ENCODE measurements around the gene EXO1.
"Not testable (repeated sequence)": the region's sequence is repeated elsewhere in the genome, so short reads cannot be mapped to it uniquely, and the experiment has no call there.

Gene EXO1

DNA sequence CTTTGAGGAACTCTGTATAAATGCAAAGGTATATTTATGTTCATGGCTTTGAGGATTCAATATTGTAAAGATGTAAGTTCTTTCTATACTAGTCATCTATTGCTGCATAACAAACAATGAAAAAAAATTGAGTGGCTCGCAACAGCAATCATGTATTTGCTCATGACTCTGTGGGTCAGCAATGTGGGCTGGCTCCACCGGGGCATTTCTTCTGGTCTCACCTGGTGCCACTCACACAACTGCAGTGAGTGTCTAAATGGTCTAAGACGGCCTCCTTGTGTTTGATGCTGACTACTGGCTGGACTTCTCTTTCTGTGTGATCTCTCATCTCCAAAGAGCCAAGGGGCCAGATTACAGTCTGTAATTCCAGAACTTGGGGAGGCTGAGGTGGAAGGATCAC is 45.1 kb upstream of the EXO1 start:
- no peak overlapping the region for H3K4me3 ChIP-seq (ENCODE audit: insufficient read depth, low read length, poor library complexity, severe bottlenecking)
- H3K27ac ChIP-seq (ENCODE audit: low read depth, low read length): no peak overlapping the region
- no peaks in the 10 kb centered on the region for H3K9me2 ChIP-seq (replicated peaks; ENCODE audit: insufficient read depth, low read length)
- H3K9ac ChIP-seq (ENCODE audit: low read length): no peak overlapping the region
- H3K9me3 ChIP-seq (ENCODE audit: insufficient read depth, low read length): no peaks in the 10 kb centered on the region
- no peaks in the 10 kb centered on the region for H3K36me3 ChIP-seq (ENCODE audit: low read length)
- no peaks in the 10 kb centered on the region for H3K27me3 ChIP-seq (ENCODE audit: low read length)
- TF ChIP-seq, protein P1, sequence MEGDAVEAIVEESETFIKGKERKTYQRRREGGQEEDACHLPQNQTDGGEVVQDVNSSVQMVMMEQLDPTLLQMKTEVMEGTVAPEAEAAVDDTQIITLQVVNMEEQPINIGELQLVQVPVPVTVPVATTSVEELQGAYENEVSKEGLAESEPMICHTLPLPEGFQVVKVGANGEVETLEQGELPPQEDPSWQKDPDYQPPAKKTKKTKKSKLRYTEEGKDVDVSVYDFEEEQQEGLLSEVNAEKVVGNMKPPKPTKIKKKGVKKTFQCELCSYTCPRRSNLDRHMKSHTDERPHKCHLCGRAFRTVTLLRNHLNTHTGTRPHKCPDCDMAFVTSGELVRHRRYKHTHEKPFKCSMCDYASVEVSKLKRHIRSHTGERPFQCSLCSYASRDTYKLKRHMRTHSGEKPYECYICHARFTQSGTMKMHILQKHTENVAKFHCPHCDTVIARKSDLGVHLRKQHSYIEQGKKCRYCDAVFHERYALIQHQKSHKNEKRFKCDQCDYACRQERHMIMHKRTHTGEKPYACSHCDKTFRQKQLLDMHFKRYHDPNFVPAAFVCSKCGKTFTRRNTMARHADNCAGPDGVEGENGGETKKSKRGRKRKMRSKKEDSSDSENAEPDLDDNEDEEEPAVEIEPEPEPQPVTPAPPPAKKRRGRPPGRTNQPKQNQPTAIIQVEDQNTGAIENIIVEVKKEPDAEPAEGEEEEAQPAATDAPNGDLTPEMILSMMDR (IDR thresholded peaks at IDR 0.05; ENCODE audit: insufficient read depth, low read length, poor library complexity, severe bottlenecking): no peak
- no peak for TF ChIP-seq EZH2phosphoT487 (conservative IDR thresholded peaks at IDR 0.05; ENCODE audit: low read length)
- H3K4me2 ChIP-seq (ENCODE audit: low read depth, low read length, poor library complexity, severe bottlenecking): no peak overlapping the region
- H2AFZ ChIP-seq (ENCODE audit: low read depth, low read length, severe bottlenecking): no peak overlapping the region
- H4K20me1 ChIP-seq (ENCODE audit: low read depth, low read length): no peaks in the 10 kb centered on the region
- H3K79me2 ChIP-seq (ENCODE audit: insufficient read depth, low read length): no peaks in the 10 kb centered on the region
- H3F3A ChIP-seq (ENCODE audit: insufficient read depth): no peaks in the 10 kb centered on the region

DNA sequence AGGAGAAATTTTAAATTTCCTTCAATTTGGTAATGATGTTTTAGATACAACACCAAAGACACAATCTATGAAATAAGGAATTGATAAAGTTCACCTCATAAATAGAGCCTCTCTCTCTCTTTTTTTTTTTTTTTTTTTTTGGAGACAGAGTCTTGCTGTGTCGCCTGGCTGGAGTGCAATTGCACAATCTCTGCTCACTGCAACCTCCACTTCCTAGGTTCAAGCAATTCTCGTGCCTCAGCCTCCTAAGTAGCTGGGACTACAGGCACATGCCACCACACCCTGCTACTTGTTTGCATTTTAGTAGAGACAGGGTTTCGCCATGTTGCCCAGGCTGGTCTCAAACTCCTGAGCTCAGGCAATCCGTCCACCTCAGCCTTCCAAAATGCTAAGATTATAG is 43.3 kb upstream of the EXO1 start:
- not testable (repeated sequence) for H3K36me3 ChIP-seq (ENCODE audit: low read length); H3K27ac ChIP-seq (ENCODE audit: low read depth, low read length); H3K9ac ChIP-seq (ENCODE audit: low read length); H3K79me2 ChIP-seq (ENCODE audit: insufficient read depth, low read length); H3F3A ChIP-seq (ENCODE audit: insufficient read depth); H3K4me3 ChIP-seq (ENCODE audit: insufficient read depth, low read length, poor library complexity, severe bottlenecking); H3K27me3 ChIP-seq (ENCODE audit: low read length); H3K9me3 ChIP-seq (ENCODE audit: insufficient read depth, low read length); H3K4me2 ChIP-seq (ENCODE audit: low read depth, low read length, poor library complexity, severe bottlenecking); H3K9me2 ChIP-seq (replicated peaks; ENCODE audit: insufficient read depth, low read length); H4K20me1 ChIP-seq (ENCODE audit: low read depth, low read length); H2AFZ ChIP-seq (ENCODE audit: low read depth, low read length, severe bottlenecking)

DNA sequence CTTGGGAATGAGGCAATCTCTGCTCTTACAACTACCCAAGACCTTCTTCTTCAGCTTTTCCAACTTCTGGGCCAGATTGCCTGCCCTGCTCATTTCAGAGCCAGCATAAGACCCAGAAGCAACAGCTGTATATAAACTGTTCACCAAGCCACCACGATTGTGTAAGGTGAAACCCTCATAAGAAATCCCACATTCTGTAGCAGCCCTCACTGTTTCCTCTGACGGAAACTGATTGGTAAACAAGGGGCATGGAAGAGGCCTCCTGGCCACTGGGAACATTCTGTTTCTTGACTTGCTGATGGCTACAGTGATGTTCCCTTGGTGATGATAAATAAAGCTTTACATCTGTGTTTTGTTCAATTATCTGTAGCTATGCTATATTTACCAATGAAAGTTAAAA is 39.7 kb upstream of the EXO1 start:
- Histone ChIP-seq H2AFZ (ENCODE audit: low read depth, low read length, severe bottlenecking) (no peak overlapping the region), H3K9me2 (replicated peaks; ENCODE audit: insufficient read depth, low read length) (no peaks in the 10 kb centered on the region), H3K27ac (ENCODE audit: low read depth, low read length) (no peak overlapping the region), H3K27me3 (ENCODE audit: low read length) (no peaks in the 10 kb centered on the region), H3K9me3 (ENCODE audit: insufficient read depth, low read length) (no peaks in the 10 kb centered on the region), H3K79me2 (ENCODE audit: insufficient read depth, low read length) (no peaks in the 10 kb centered on the region), H3F3A (ENCODE audit: insufficient read depth) (no peaks in the 10 kb centered on the region), H3K9ac (ENCODE audit: low read length) (no peak overlapping the region), H3K4me2 (ENCODE audit: low read depth, low read length, poor library complexity, severe bottlenecking) (no peak overlapping the region), H4K20me1 (ENCODE audit: low read depth, low read length) (no peaks in the 10 kb centered on the region), H3K4me3 (ENCODE audit: insufficient read depth, low read length, poor library complexity, severe bottlenecking) (no peak overlapping the region), H3K36me3 (ENCODE audit: low read length) (no peaks in the 10 kb centered on the region)
- no peak for TF ChIP-seq EZH2phosphoT487 (conservative IDR thresholded peaks at IDR 0.05; ENCODE audit: low read length)
- TF ChIP-seq, protein P1 (IDR thresholded peaks at IDR 0.05; ENCODE audit: insufficient read depth, low read length, poor library complexity, severe bottlenecking): no peak

DNA sequence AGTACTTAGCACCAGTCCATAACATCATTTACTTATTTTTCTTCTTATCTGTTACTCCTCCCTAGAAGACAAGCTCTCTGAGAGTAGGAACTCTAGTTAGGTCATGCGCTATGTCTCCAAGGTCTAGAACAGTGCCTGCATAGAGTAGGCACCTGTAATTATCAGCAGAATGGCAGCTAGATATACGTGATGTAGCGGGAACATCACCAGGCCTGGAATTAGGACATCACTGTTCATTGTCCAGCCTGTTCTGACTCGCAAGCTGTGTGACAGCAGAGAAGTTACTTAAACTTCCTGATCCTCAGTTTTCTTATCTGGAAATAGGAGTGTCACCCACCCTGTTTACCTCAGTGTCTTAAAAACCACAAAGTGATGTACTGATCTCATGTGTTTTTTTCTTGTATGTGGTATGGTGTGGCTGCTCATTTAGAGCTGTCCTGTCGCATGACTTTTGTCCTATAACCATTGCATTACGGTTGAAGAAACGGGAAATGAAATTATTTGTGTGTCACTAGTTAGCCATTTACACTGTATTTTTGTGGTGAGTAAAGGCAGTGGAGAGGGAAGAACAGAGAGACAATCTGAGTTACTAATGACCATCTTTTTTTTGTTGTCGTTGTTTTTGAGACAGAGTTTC is 37.1 kb upstream of the EXO1 start:
- Histone ChIP-seq H3K27me3 (ENCODE audit: low read length) (no peaks in the 10 kb centered on the region), H4K20me1 (ENCODE audit: low read depth, low read length) (no peaks in the 10 kb centered on the region), H3K9me3 (ENCODE audit: insufficient read depth, low read length) (no peaks in the 10 kb centered on the region), H3K79me2 (ENCODE audit: insufficient read depth, low read length) (no peaks in the 10 kb centered on the region), H3K4me3 (ENCODE audit: insufficient read depth, low read length, poor library complexity, severe bottlenecking) (no peak overlapping the region), H3K9ac (ENCODE audit: low read length) (no peak overlapping the region), H3K36me3 (ENCODE audit: low read length) (no peaks in the 10 kb centered on the region), H3K9me2 (replicated peaks; ENCODE audit: insufficient read depth, low read length) (no peaks in the 10 kb centered on the region), H3F3A (ENCODE audit: insufficient read depth) (no peaks in the 10 kb centered on the region), H3K4me2 (ENCODE audit: low read depth, low read length, poor library complexity, severe bottlenecking) (no peak overlapping the region), H2AFZ (ENCODE audit: low read depth, low read length, severe bottlenecking) (no peak overlapping the region), H3K27ac (ENCODE audit: low read depth, low read length) (no peak overlapping the region)
- TF ChIP-seq EZH2phosphoT487 (conservative IDR thresholded peaks at IDR 0.05; ENCODE audit: low read length): no peak
- TF ChIP-seq, protein P1 (IDR thresholded peaks at IDR 0.05; ENCODE audit: insufficient read depth, low read length, poor library complexity, severe bottlenecking): no peak

Measured in SU-DHL-6 (cell line).